ENCODE measurements around the gene SH3BGR.

DNA sequence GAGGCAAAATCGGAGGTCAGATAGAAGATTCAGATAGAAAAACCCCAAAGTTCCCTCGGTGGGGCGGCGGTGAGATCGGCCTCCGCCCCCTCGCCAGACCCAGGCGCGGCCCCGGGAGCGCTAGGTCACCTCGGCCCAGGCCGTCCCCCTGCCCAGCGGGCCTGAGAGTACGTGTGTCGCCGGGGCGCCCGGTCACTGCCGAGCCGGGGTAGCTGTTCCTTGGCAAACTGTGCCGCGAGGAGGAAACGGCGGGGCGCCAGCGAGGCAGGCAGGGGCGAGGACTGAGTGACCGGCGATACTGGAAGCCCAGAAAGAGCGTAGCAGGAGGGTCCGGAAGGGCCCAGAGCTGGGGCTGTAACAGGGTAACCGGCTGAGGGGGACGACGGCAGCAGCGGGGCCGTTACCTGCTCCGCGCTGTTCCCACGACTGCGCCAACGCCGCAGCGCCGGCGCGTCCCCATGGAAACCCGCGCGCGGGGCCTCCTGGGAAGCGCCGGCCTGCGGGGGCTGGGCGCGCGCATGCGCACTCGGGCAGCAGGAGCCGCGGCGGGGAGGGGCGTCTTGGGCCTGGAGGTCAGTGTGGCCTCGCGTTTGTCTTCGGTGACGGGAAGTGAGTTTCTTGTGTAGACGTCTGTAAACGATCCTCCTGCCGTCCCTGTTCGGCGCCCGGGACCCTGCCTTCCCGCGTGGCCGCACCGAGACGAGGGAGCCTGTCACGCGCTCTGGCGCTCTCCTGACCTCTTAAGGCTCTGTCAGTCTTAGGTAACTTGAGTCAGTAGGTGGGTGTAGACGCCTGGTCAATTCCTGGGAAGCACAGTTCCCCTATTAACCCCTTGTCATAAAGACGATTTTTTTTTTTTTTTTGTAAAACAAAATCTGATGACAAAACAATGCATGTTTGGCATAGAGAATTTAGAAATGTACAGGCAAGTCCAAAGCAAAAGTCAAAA, 6.2 kb upstream of the SH3BGR start, which contains the start of gene LCA5L:
- TF ChIP-seq, protein P1, sequence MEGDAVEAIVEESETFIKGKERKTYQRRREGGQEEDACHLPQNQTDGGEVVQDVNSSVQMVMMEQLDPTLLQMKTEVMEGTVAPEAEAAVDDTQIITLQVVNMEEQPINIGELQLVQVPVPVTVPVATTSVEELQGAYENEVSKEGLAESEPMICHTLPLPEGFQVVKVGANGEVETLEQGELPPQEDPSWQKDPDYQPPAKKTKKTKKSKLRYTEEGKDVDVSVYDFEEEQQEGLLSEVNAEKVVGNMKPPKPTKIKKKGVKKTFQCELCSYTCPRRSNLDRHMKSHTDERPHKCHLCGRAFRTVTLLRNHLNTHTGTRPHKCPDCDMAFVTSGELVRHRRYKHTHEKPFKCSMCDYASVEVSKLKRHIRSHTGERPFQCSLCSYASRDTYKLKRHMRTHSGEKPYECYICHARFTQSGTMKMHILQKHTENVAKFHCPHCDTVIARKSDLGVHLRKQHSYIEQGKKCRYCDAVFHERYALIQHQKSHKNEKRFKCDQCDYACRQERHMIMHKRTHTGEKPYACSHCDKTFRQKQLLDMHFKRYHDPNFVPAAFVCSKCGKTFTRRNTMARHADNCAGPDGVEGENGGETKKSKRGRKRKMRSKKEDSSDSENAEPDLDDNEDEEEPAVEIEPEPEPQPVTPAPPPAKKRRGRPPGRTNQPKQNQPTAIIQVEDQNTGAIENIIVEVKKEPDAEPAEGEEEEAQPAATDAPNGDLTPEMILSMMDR (conservative IDR thresholded peaks at IDR 0.05 in 1 of 2, IDR thresholded peaks at IDR 0.05 in 1 of 2; ENCODE audit: low read depth in 1 of 2, low read length in 2 of 2), result peak in 1 of 2 donors; percentile 24
- TF ChIP-seq EZH2 (IDR thresholded peaks at IDR 0.05; ENCODE audit: low read length, missing control alignments), result no peak

Measured in fibroblast of lung (primary cell).